Glutamatergic neuron (in vitro differentiated cells): ENCODE results near the gene TMEM11. TPM values are rescaled to one million over a fixed set of nuclear protein-coding genes. Genes with fewer than 3 reads are reported as not detected.

Experiments used
- DNase-seq: peaks from one replicate; pipeline ENCODE4 v3.0.0; 2022
- H3K27ac Mint-ChIP-seq: one replicate; pipeline ENCODE4 v1.8.0; 2020; ENCODE audit warnings: mild to moderate bottlenecking, mixed read lengths, inconsistent platforms; ENCODE audit not compliant: unreplicated experiment
- H3K27me3 Mint-ChIP-seq: one replicate; pipeline ENCODE4 v1.8.0; 2020; ENCODE audit warnings: mild to moderate bottlenecking, moderate library complexity, mixed read lengths, inconsistent platforms; ENCODE audit not compliant: unreplicated experiment
- H3K36me3 Mint-ChIP-seq: one replicate; pipeline ENCODE4 v1.8.0; 2020; ENCODE audit warnings: mild to moderate bottlenecking, mixed read lengths, inconsistent platforms; ENCODE audit not compliant: unreplicated experiment
- H3K4me1 Mint-ChIP-seq: one replicate; pipeline ENCODE4 v1.8.0; 2020; ENCODE audit warnings: mild to moderate bottlenecking, low read depth, mixed read lengths, inconsistent platforms; ENCODE audit not compliant: unreplicated experiment
- H3K4me3 Mint-ChIP-seq: one replicate; pipeline ENCODE4 v1.8.0; 2020; ENCODE audit warnings: mild to moderate bottlenecking, mixed read lengths, inconsistent platforms; ENCODE audit not compliant: unreplicated experiment
- H3K9me3 Mint-ChIP-seq: one replicate; pipeline ENCODE4 v1.8.0; 2020; ENCODE audit warnings: mild to moderate bottlenecking, moderate library complexity, mixed read lengths, inconsistent platforms; ENCODE audit not compliant: unreplicated experiment
- total RNA-seq: library from RNA; stranded (reverse); fragmentation: NEBNext Ultra II Directional; extraction: Animal tissue kit (Norgen Biotek cat#: 25700); gene quantifications from one replicate; pipeline ENCODE4 v1.2.1, GENCODE V29; 2021; ENCODE audit not compliant: unreplicated experiment
- TF ChIP-seq, protein P1 (sequence below): fragments of 200-600 bp; sonication (generic); IDR thresholded peaks from one replicate; pipeline ENCODE4 v1.5.0; 2021; ENCODE audit not compliant: partially characterized antibody, unreplicated experiment

The TMEM11 gene
- total RNA-seq, 1 donor from 2014 or later = 26.0 TPM

DNA sequence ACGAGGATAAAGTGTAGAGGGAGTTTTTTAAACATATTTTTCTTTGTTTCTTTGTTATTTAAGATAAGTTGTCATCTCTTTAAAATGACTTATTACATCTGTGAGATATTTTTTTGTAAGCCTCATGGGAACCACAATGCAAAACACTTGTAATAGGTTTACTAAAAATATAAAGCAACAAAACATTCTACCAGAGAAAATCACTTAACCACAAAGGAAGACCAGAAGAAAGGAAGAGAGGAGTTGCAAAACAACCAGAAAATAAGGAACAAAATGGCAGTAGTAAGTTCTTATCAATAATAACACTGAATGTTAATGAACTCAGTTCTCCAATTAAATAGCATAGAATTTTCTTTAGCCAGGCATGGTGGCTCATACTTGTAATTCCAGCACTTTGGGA lies 64.3 kb downstream of the TMEM11 start:
- Mint-ChIP-seq H3K4me1 (no peaks in the 10 kb centered on the region), H3K27ac (no peak overlapping the region), H3K27me3 (no peaks in the 10 kb centered on the region), H3K4me3 (no peak overlapping the region), H3K36me3 (peaks cover 33% of the 10 kb centered on the region), H3K9me3 (peaks cover 9% of the 10 kb centered on the region)
- TF ChIP-seq, protein P1, sequence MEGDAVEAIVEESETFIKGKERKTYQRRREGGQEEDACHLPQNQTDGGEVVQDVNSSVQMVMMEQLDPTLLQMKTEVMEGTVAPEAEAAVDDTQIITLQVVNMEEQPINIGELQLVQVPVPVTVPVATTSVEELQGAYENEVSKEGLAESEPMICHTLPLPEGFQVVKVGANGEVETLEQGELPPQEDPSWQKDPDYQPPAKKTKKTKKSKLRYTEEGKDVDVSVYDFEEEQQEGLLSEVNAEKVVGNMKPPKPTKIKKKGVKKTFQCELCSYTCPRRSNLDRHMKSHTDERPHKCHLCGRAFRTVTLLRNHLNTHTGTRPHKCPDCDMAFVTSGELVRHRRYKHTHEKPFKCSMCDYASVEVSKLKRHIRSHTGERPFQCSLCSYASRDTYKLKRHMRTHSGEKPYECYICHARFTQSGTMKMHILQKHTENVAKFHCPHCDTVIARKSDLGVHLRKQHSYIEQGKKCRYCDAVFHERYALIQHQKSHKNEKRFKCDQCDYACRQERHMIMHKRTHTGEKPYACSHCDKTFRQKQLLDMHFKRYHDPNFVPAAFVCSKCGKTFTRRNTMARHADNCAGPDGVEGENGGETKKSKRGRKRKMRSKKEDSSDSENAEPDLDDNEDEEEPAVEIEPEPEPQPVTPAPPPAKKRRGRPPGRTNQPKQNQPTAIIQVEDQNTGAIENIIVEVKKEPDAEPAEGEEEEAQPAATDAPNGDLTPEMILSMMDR = no peak
- no peak for DNase-seq

Other genes starting within 250 kb of the TMEM11 start
- gene USP22, start 171.2 kb downstream of the TMEM11 start, total RNA-seq = 420 TPM
- gene DHRS7B, start 87.2 kb downstream of the TMEM11 start, total RNA-seq = 8.3 TPM
- gene NATD1, start 39.2 kb upstream of the TMEM11 start, total RNA-seq = 45.9 TPM
- 38.0 TPM for gene MAP2K3, start 70.5 kb upstream of the TMEM11 start, total RNA-seq
- 9.6 TPM for gene KCNJ12, start 162.2 kb upstream of the TMEM11 start, total RNA-seq